ENCODE data around the gene TEKT5.

Gene TEKT5

GRCh38 chr16:10578474-10579316 lies 116.0 kb downstream of the TEKT5 start:
- no peak for DNase-seq (ENCODE audit: low spot score)

Data from RKO (cell line).